Measurements from ENCODE around the gene AURKB. TPM values are rescaled to one million over a fixed set of nuclear protein-coding genes. Genes with fewer than 3 reads are reported as not detected.
"Not testable (repeated sequence)": the region's sequence is repeated elsewhere in the genome, so short reads cannot be mapped to it uniquely, and the experiment has no call there.

AURKB gene
- total RNA-seq, 4 donors from 2014 or later: 0.79 to 3.0 (median 2.0) TPM; not detected in 1

DNA sequence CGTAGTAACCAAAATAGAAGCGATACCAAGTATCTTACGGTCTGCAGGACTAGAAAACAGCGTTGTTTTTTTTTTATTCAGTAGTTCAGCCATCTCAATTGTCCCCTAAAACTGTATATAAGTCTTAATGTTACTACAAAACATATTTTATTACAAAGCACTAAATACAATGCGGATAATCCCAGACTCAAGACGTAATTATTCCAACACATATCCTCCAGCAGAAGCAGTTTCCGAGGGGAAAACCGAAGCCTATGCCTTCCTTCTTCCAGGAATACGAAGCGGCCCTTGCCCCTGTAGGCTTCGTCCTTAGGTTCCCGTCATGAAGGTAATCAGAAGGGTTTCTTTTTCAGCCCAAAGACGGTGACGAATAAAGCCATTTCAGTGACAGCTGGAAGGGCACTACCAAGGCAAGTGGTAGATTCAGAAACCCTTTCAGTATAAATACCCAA, 36.5 kb downstream of the AURKB start:
- TF ChIP-seq CTCF (IDR thresholded peaks at IDR 0.05): no peak
- ATAC-seq (ENCODE audit: low FRiP score) (no peak), DNase-seq (ENCODE audit: low spot score) (no peak)

- ATAC-seq (ENCODE audit: low FRiP score): peak; percentile 81
- no peak for DNase-seq (ENCODE audit: low spot score)
- no peak for TF ChIP-seq CTCF (IDR thresholded peaks at IDR 0.05)
Observed at GRCh38 chr17:8173056-8173870, 37.1 kb downstream of the AURKB start.

DNA sequence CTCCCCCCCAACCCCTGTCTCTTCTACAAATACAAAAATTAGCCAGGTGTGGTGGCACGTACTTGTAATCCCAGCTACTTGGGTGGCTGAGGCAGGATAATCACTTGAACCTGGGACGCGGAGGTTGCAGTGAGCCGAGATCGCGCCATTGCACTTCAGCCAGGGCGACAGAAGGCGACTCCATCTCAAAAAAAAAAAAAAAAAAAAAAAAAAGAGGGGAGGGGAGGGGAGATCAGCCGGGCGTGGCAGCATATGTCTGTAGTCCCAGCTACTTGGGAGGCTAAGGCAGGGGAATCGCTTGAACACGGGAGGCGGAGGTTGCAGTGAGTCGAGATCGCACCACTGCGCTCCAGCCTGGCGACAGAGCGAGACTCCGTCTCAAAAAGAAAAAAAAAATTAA, 40.2 kb downstream of the AURKB start:
- DNase-seq (ENCODE audit: low spot score); ATAC-seq (ENCODE audit: low FRiP score): not testable (repeated sequence)

DNA sequence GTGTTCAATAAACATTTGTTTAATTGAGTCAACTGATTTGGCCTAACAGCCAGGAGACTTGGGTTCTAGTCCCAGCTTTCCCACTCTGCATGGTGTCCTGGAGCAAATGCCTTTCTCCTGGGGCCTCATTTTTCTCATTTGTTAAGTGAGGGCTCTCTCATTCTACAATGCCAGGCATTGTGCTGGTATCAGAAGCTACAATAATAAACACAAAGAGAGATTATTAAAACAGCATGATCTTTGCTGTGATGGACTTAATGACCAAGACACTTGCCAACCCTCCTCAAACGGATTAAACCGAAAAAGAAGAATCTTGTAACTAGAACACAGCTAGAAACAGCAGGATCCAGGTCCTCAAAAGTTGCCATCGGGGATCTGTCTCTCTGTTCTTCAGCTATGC, 42.8 kb downstream of the AURKB start:
- DNase-seq (ENCODE audit: low spot score): no peak

GRCh38 chr17:8166731-8167130, 43.6 kb downstream of the AURKB start:
- ATAC-seq (ENCODE audit: low FRiP score) (no peak), DNase-seq (ENCODE audit: low spot score) (no peak)
- TF ChIP-seq CTCF (IDR thresholded peaks at IDR 0.05): no peak

More for the DNA sequence above, 42.8 kb downstream of the AURKB start:
- no peak for TF ChIP-seq CTCF (IDR thresholded peaks at IDR 0.05)
- ATAC-seq (ENCODE audit: low FRiP score): no peak

GRCh38 chr17:8164815-8165131, 45.6 kb downstream of the AURKB start:
- DNase-seq (ENCODE audit: low spot score) (no peak), ATAC-seq (ENCODE audit: low FRiP score) (no peak)
- TF ChIP-seq CTCF (IDR thresholded peaks at IDR 0.05): no peak

DNA sequence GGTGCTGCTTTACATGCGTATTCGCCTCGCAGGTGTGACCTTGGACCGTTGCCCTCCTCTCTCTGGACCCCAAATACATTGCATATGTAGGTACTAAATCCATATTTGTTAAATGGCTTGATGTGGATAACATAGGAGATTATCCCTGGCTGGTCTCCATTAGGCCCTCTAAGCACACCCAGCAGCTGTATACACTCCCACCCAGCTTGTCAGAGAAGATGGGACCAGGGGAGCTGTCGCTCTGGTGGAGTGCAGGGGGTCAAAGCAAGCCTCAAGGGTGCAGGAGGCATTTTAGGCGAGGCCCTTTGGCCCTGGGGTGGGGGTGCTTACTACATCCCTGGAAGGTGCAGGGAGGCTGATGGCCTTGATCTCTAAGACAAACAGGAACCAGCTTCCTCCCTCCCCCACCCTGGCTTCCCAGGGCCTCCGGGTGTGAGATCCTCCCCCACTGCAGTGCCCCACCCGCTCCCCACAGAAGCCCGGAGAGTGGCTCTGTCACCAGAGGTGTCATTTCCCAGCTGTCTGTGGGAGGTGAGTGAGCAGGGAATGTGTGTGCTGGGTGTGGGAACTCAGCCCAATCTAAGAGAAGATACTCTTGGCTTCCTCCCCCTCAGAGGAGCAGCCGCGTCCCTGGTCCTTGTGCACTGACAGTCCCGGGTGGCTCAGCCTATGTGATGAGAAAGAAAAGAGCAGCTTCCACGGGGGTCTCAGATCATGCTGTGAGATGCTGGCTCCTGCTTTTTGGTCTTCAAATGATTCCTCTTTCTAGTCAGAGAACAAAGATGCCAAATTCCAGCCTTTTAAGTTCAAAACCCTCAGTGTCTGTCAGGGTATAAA, 46.2 kb downstream of the AURKB start:
- ATAC-seq (ENCODE audit: low FRiP score) (peak; percentile 31), DNase-seq (ENCODE audit: low spot score) (no peak)
- no peak for TF ChIP-seq CTCF (IDR thresholded peaks at IDR 0.05)
